Thyroid gland (tissue), 4 donors: ENCODE data around the gene CA10. TPM values are rescaled to one million over a fixed set of nuclear protein-coding genes. Genes with fewer than 3 reads are reported as not detected.

Experiments used
- DNase-seq, 2 donors: peaks; one replicate each; pipeline ENCODE4 v3.0.0-alpha.2; 2019
- H3K27ac ChIP-seq, 3 donors: fragments of 200-600 bp; sonication (generic); 1 replicate in 2 of 3; 2 replicates in 1 of 3; pipeline ENCODE4 v1.5.1; 2016 to 2019; ENCODE audit warnings: mild to moderate bottlenecking in 1 of 3, moderate library complexity in 1 of 3
- H3K27me3 ChIP-seq: fragments of 200-600 bp; sonication (generic); one replicate; pipeline ENCODE4 v1.5.1; 2019
- H3K36me3 ChIP-seq, 2 donors: fragments of 200-600 bp; sonication (generic); one replicate each; pipeline ENCODE4 v1.5.1; 2016 to 2019
- H3K4me1 ChIP-seq, 2 donors: fragments of 200-600 bp; sonication (generic); one replicate each; pipeline ENCODE4 v1.5.1; 2017 to 2019
- H3K4me3 ChIP-seq, 3 donors: fragments of 200-600 bp; sonication (generic); replicated peaks in 1 of 3; 1 replicate in 2 of 3; 2 replicates in 1 of 3; pipeline ENCODE4 v1.5.1; 2016; ENCODE audit warnings: mild to moderate bottlenecking in 1 of 3
- H3K9me3 ChIP-seq: fragments of 200-600 bp; sonication (generic); one replicate; pipeline ENCODE4 v1.5.1; 2017
- CTCF ChIP-seq, 6 experiments: fragments of 200-600 bp in 3 of 6; fragments of 450-650 bp in 3 of 6; sonication (generic) in 3 of 6; IDR thresholded peaks; one replicate each; pipeline ENCODE4 v1.5.1; 2016 to 2019; ENCODE audit warnings: antibody characterized with exemption in 6 of 6, mild to moderate bottlenecking in 2 of 6, inconsistent platforms in 1 of 6, moderate library complexity in 1 of 6
- POLR2A ChIP-seq, 2 donors: fragments of 450-650 bp; IDR thresholded peaks; one replicate each; pipeline ENCODE4 v1.6.1; 2017; ENCODE audit warnings: antibody characterized with exemption in 2 of 2, mild to moderate bottlenecking in 2 of 2, moderate library complexity in 1 of 2
- WGBS, 2 donors: methylation state at CpG; one replicate each; pipeline ENCODE4 v1.1.5; 2017; 5-methylcytosine and 5-hydroxymethylcytosine counted together
- intact Hi-C: fragments of 100-400 bp; cut with DNase I; formaldehyde crosslinking; loops from one replicate; pipeline ENCODE4 v1.15.1; 2023
- total RNA-seq, 4 donors: library from RNA; depleted of rRNA; stranded (reverse); fragments of >200 nt; gene quantifications; one replicate each; pipeline ENCODE4 v1.2.3, GENCODE V29; 2016

Gene CA10
- total RNA-seq, 4 donors from 2014 or later = not detected

DNA sequence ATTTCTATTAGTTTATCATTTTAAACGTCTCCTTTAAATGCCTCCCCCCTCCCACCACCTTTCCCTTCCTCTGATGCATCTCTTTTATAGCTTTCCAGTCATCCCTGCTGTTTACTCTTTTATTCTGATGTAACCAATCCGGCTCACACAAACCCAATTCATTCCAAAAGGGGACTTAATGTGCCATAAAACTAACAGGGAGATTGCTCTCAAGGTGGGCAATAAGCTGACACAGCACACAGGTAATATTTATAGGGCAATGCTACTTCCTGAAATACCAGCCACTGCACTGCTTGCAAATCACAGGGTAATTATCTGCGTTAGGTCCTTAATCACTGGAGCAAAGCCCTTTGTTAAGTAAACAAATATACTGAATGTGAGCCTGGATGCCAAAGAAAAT, 23.3 kb upstream of the CA10 start:
- DNase-seq = no peak
- Histone ChIP-seq H3K27me3 (no peaks in the 10 kb centered on the region), H3K4me1 (no peaks in the 10 kb centered on the region), H3K36me3 (no peaks in the 10 kb centered on the region), H3K4me3 (no peak overlapping the region), H3K27ac (no peak overlapping the region), H3K9me3 (no peaks in the 10 kb centered on the region)
- 26 to 27% methylated on average over 3 of the region's 3 CpGs for WGBS, 2 donors
- intact Hi-C loops = no loop called here
- TF ChIP-seq CTCF (IDR thresholded peaks at IDR 0.05) (no peak), POLR2A (IDR thresholded peaks at IDR 0.05) (no peak)

DNA sequence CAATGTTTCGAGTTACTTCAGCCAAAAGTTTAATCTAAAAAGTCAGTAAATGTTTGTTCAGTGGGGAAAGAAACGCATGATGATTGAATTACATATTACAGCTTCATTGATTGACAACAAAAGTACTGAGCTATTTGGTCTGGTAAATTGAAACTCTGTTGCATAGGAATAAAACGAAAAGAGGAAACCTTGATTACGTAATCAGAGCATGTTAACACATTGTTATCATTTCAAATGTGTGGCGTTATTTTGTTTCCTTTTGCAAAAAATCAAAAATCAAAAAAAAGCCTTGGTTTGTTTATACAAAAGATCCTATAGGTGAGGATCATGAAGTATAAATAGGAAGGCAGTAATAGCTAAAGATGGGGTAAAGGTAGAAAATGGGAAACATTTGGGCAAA, 19.5 kb upstream of the CA10 start:
- no peak overlapping the region for H3K27ac ChIP-seq
- TF ChIP-seq POLR2A (IDR thresholded peaks at IDR 0.05) = no peak
- no peak for TF ChIP-seq CTCF (IDR thresholded peaks at IDR 0.05)
- no peaks in the 10 kb centered on the region for H3K4me1 ChIP-seq
- no peaks in the 10 kb centered on the region for H3K36me3 ChIP-seq
- DNase-seq = no peak
- H3K27me3 ChIP-seq = no peaks in the 10 kb centered on the region
- no peaks in the 10 kb centered on the region for H3K9me3 ChIP-seq
- no peak overlapping the region for H3K4me3 ChIP-seq
- WGBS, 2 donors = 73 to 78% methylated on average over 5 of the region's 5 CpGs
- intact Hi-C loops = no loop called here

DNA sequence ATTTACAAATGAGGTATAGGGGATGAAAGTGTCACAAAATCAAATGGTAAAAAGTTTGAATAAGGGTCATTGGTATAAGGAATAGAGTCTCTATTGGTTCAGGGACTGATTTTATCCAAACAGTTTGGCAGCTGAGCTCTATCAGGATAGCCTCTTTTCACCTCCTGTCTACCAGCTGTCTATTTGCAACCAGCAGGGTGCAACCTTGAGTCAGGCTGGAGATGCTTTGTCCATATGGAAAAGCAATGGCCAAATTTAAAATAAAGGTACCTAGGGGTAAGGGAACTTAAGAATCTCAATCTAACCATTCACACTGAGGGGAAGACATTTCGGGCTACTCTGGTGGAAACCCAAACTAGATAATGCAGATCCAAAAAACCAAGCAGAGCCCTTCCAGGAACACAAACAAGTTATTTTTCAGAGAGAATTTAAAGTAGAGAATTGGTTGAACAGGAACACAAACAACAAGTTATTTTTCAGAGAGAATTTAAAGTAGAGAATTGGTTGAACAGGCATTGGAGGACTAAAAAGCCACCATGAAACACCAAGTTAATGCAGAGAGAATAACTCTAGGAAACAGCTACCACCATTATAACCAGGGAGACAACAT, 12.6 kb upstream of the CA10 start:
- no peaks in the 10 kb centered on the region for H3K9me3 ChIP-seq
- WGBS, 2 donors = 50 to 56% methylated on average over 1 of the region's 1 CpG
- TF ChIP-seq CTCF (IDR thresholded peaks at IDR 0.05) (peak in 4 of 6 experiments; percentile 10 to 56 (median 46)), POLR2A (IDR thresholded peaks at IDR 0.05) (no peak)
- peak; percentile 7 to 46 for DNase-seq
- no peaks in the 10 kb centered on the region for H3K36me3 ChIP-seq
- H3K4me3 ChIP-seq = no peak overlapping the region
- no peaks in the 10 kb centered on the region for H3K4me1 ChIP-seq
- no peaks in the 10 kb centered on the region for H3K27me3 ChIP-seq
- intact Hi-C loops = no loop called here
- H3K27ac ChIP-seq = no peak overlapping the region

DNA sequence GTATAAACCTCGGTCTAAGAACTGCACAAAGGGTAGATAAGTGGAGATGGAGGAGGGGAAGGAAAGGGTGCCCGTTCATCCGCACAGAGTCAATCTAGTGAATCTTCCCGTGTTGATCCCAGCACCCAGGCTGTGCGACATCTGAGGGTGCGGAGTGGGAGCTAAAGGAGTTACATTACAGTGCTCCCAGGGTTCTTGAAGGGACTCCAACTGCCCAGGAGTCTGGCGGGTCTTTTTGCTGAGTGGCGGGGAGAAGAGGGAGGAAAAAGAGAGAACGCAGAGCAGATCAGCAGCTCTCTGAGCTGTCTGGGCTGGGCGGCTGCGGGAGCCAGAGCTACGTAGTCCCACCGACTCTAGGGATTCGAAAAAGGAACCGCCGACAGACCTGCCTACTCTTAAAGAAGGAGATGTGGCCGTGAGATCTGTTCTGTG, 1.6 kb upstream of the CA10 start:
- Histone ChIP-seq H3K27me3 (peaks cover 22% of the 10 kb centered on the region), H3K9me3 (no peaks in the 10 kb centered on the region)
- intact Hi-C loops = no loop called here

More for the DNA sequence above, 1.6 kb upstream of the CA10 start:
- Histone ChIP-seq H3K36me3 (no peaks in the 10 kb centered on the region), H3K27ac (no peak overlapping the region), H3K4me3 (no peak overlapping the region), H3K4me1 (peaks cover 10 to 11% of the 10 kb centered on the region in 2 donors)
- TF ChIP-seq CTCF (IDR thresholded peaks at IDR 0.05) (no peak), POLR2A (IDR thresholded peaks at IDR 0.05) (no peak)
- WGBS, 2 donors = 8 to 9% methylated on average over 17 of the region's 17 CpGs
- no peak for DNase-seq
